SHP77 treated with DMSO at 0.1 percent for 48 hours (cell line): ENCODE measurements around the gene MYO1A.
"Not testable (repeated sequence)": the region's sequence is repeated elsewhere in the genome, so short reads cannot be mapped to it uniquely, and the experiment has no call there.

Source experiments
- DNase-seq: peaks from one replicate; lab custom pipeline; 2025; lab: John Stamatoyannopoulos, UW

Gene MYO1A

GRCh38 chr12:56993346-56993745 lies 56.6 kb downstream of the MYO1A start:
- no peak for DNase-seq

- DNase-seq = no peak
These were observed 58.3 kb downstream of the MYO1A start for GRCh38 chr12:56991319-56992246.

- DNase-seq = no peak
These were observed 59.1 kb downstream of the MYO1A start for GRCh38 chr12:56990648-56991318.

DNA sequence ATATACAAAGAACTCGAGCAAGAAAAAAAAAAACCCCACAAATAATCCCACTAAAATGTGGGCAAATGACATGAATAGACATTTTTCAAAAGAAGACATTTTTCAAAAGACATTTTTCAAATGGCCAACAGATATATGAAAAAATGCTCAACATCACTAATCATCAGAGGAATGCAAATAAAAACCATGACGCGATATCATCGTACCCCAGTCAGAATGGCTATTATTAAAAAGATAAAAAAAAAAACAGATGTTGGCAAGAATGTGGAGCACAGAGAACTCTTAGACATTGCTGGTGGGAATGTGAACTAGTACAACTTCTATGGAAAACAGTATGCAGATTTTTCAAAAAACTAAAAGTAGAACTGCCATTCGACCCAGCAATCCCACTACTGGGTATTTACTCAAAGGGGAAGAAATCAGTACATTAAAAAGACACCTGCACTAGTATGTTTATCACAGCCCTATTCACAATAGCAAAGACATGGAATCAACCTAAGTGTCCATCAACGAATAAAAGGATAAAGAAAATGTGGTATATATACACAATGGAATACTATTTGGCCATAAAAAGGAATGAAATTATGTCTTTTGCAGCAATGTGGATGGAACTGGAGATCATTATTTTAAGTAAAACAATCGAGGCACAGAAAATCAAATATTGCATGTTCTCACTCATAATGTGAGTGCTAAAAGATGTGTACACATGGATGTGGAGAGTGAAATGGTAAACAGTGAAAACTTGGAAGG lies 59.9 kb downstream of the MYO1A start:
- DNase-seq = no peak

- no peak for DNase-seq
These were observed 61.7 kb downstream of the MYO1A start for GRCh38 chr12:56988207-56988739.

DNA sequence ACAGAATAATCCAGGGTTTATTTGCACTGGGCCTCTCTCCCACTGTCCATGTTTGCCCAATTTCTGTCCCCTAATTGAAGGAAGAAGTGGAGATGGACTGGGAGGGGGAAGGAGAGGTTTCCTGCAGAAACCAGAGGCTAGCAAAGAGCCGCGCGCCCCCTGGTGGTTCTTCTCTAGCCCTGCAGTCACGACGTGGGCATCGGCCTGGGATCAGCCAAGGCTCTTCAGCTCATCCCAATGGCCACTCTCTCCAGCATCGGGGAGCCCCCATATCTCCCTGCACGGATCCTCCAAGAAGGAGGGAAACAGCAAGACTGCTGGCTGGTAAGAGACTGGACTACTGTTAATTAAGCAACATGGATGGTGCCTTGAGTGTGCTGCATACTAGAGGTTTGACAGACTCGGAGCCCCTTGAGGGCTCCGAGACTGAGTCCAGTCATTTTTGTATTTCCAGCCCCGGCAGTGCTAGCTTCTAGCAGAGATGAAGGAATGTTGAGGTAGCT lies 62.3 kb downstream of the MYO1A start:
- DNase-seq = peak; percentile 11

DNA sequence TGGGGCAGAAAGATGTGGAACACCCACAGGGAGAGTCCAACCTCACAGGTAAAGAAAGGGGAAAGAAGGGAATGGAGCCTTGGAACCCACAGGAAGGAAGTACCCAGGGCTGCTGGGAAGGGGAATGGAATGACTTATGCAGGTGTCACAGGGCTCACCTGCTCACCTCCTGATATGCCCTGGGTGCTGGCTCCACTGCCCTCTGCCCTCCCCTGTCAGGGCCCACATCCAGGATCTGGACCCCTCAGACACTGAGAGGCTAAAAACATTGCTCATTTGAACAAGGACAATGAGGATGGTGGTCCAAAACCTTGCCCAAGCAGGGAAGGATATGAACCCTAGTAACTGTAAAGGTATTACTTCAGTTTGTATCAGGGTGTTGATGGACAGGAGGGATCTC lies 62.9 kb downstream of the MYO1A start:
- DNase-seq = no peak

- DNase-seq = not testable (repeated sequence)
These were observed 64.2 kb downstream of the MYO1A start for GRCh38 chr12:56985714-56986113.

- DNase-seq = no peak
These were observed 66.5 kb downstream of the MYO1A start for GRCh38 chr12:56983386-56983785.

DNA sequence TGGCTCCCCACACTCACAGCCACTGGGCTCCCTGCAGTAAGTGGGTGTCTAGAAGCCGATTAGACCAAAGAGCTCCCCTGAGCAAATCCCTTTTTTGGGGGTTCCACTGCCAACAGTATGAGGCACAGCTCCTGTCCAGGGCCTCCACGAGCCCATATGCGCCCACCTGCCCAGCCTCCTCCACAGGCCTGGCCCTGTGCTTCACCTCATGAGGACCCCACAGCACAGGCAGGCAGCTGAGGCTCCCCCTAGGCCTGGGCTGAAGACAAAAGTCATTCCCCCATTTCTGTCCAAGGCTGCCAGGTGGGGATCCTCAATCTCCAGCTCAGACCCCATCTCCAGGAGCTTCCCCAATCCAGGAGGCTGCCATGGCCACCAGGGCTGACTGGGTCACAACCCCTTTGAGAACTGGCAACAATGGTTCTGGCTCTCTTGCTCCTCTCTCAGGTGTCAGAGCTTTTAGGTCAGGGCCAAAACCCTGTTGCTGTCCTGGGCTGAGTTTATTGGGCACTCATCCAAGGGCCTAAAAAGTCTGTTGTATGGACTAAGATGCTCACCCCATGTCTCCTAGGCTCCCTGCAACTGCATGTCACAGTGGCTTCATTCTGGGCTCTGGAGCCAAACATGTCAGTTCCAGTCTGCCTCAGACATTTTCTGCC lies 67.2 kb downstream of the MYO1A start:
- not testable (repeated sequence) for DNase-seq

DNA sequence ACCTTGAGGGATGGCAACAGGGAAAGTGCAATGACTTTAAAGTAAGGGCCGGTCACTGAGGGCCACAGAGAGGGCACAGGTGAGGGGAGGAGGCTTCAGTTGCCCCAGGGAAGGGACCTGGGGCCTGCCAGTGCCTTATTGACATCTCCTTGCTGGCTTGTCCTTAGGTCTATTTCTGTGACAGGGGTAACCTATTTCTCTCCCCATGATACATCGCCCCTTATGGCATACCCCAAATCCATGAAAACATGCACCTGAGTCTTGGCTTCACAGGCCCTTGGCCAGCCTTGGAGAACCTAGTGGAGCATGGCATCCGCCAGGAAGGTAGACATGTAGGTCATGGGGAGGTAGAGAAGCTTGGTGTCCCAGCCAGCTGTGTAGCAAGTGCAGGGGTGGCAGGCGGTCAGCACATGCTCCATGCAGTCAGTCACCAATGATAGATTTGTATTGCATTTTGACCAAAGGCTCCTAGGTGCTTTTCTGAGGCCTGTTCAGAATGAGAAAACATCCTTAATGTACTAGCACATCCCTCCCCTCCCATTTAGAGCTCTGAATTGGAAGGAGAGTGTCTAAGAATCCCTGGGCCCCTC lies 68.9 kb downstream of the MYO1A start:
- no peak for DNase-seq

- no peak for DNase-seq
These were observed 69.7 kb downstream of the MYO1A start for GRCh38 chr12:56980268-56980667.

- DNase-seq = no peak
These were observed 70.3 kb downstream of the MYO1A start for GRCh38 chr12:56979628-56980027.
